HEK293T (cell line): Measurements from ENCODE around the gene CADPS.

Experiments used
- ELF4 ChIP-seq: fragments of 450-650 bp; IDR thresholded peaks from 2 replicates; pipeline ENCODE4 v1.6.1; 2017; ENCODE audit warnings: antibody characterized with exemption
- FOXA1 ChIP-seq: fragments of 450-650 bp; IDR thresholded peaks from 2 replicates; pipeline ENCODE4 v1.6.1; 2016; ENCODE audit warnings: mild to moderate bottlenecking
- FOXK2 ChIP-seq: fragments of 450-650 bp; IDR thresholded peaks from 2 replicates; pipeline ENCODE4 v1.6.1; 2016; ENCODE audit warnings: mild to moderate bottlenecking
- FOXM1 ChIP-seq: fragments of 450-650 bp; IDR thresholded peaks from 2 replicates; pipeline ENCODE4 v1.6.1; 2017; ENCODE audit warnings: mild to moderate bottlenecking, borderline replicate concordance
- HDGF ChIP-seq: fragments of 450-650 bp; IDR thresholded peaks from 2 replicates; pipeline ENCODE4 v1.6.1; 2017; ENCODE audit warnings: antibody characterized with exemption, borderline replicate concordance
- L3MBTL2 ChIP-seq: fragments of 450-650 bp; conservative IDR thresholded peaks from 2 replicates; pipeline ENCODE4 v1.6.1; 2016; ENCODE audit warnings: mild to moderate bottlenecking
- NFRKB ChIP-seq: fragments of 450-650 bp; IDR thresholded peaks from 2 replicates; pipeline ENCODE4 v1.6.1; 2016; ENCODE audit warnings: mild to moderate bottlenecking, moderate library complexity
- SP1 ChIP-seq: fragments of 450-650 bp; IDR thresholded peaks from 2 replicates; pipeline ENCODE4 v1.6.1; 2017
- SUZ12 ChIP-seq: fragments of 450-650 bp; IDR thresholded peaks from 2 replicates; pipeline ENCODE4 v1.6.1; 2016; ENCODE audit warnings: mild to moderate bottlenecking
- ZNF384 ChIP-seq: fragments of 450-650 bp; IDR thresholded peaks from 2 replicates; pipeline ENCODE4 v1.6.1; 2016

DNA sequence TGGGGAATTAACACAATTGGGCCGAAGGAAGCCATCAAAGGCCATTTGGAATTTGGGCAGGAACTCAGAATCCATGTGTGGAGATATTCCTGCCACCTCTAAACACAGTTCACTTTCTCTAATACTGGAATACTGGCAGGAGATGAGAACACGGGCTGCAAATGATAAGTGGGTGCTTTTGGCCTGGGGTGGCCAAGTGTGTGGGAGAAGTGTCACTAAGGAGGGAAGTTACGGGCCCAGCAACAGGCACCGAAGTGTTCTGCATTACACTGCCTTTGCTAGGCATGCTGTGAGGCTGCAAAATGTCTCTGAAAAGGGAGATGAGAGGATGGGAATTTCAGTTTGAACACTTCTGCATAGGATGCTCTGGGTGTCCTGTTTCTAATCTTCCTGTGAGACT lies 412.4 kb downstream of the CADPS start:
- TF ChIP-seq ELF4: no peak
- TF ChIP-seq SP1: no peak
- no peak for TF ChIP-seq FOXK2
- no peak for TF ChIP-seq HDGF
- TF ChIP-seq ZNF384: no peak
- no peak for TF ChIP-seq NFRKB
- no peak for TF ChIP-seq SUZ12
- no peak for TF ChIP-seq FOXM1
- no peak for TF ChIP-seq L3MBTL2
- TF ChIP-seq FOXA1: no peak
